ENCODE measurements around the gene ETF1.
"Not testable (repeated sequence)": the region's sequence is repeated elsewhere in the genome, so short reads cannot be mapped to it uniquely, and the experiment has no call there.

GRCh38 chr5:138507485-138507884, 35.6 kb downstream of the ETF1 start:
- TF ChIP-seq CTCF (IDR thresholded peaks at IDR 0.05; ENCODE audit: low read depth, low read length); POLR2A (IDR thresholded peaks at IDR 0.05; ENCODE audit: extremely low read depth, insufficient read length): not testable (repeated sequence)

All from NB4 (cell line).